ENCODE measurements around the gene TBC1D10A.

Gene TBC1D10A

GRCh38 chr22:30370641-30371230 lies 44.0 kb upstream of the TBC1D10A start:
- TF ChIP-seq CTCF (IDR thresholded peaks at IDR 0.05) = no peak
- DNase-seq (ENCODE audit: low spot score) = no peak
- H3K4me3 ChIP-seq = no peak overlapping the region
- no peak overlapping the region for H3K27ac ChIP-seq

- no peak for DNase-seq (ENCODE audit: low spot score)
- Histone ChIP-seq H3K4me3 (no peak overlapping the region), H3K27ac (no peak overlapping the region)
Measured at GRCh38 chr22:30368420-30368819, 41.7 kb upstream of the TBC1D10A start.

GRCh38 chr22:30365891-30366290 lies 39.1 kb upstream of the TBC1D10A start:
- no peak for DNase-seq (ENCODE audit: low spot score)
- Histone ChIP-seq H3K4me3 (no peak overlapping the region), H3K27ac (no peak overlapping the region)
- TF ChIP-seq CTCF (IDR thresholded peaks at IDR 0.05) = no peak

More at GRCh38 chr22:30368420-30368819, 41.7 kb upstream of the TBC1D10A start:
- TF ChIP-seq CTCF (IDR thresholded peaks at IDR 0.05) = no peak

GRCh38 chr22:30362651-30363281 lies 36.0 kb upstream of the TBC1D10A start:
- no peak for TF ChIP-seq CTCF (IDR thresholded peaks at IDR 0.05)
- no peak for DNase-seq (ENCODE audit: low spot score)
- H3K27ac ChIP-seq = no peak overlapping the region
- H3K4me3 ChIP-seq = no peak overlapping the region

GRCh38 chr22:30361916-30362650 lies 35.3 kb upstream of the TBC1D10A start:
- H3K27ac ChIP-seq = no peak overlapping the region
- TF ChIP-seq CTCF (IDR thresholded peaks at IDR 0.05) = no peak
- DNase-seq (ENCODE audit: low spot score) = no peak
- H3K4me3 ChIP-seq = no peak overlapping the region

GRCh38 chr22:30358541-30358940 lies 31.8 kb upstream of the TBC1D10A start:
- no peak overlapping the region for H3K27ac ChIP-seq
- no peak overlapping the region for H3K4me3 ChIP-seq
- no peak for DNase-seq (ENCODE audit: low spot score)
- no peak for TF ChIP-seq CTCF (IDR thresholded peaks at IDR 0.05)

Measured in coronary artery (tissue), 2 donors.